ENCODE data around the gene RRM2.

The RRM2 gene

GRCh38 chr2:10125842-10126631 is 3.5 kb downstream of the RRM2 start:
- Histone ChIP-seq H3K4me2 (ENCODE audit: low read depth, low read length) (peak overlapping the region; percentile 85; the same call in 1 of the 2 replicates), H3K27me3 (replicated peaks; ENCODE audit: insufficient read depth, low read length) (no peaks in the 10 kb centered on the region), H3K79me2 (ENCODE audit: low read length) (peaks cover 91% of the 10 kb centered on the region), H3K36me3 (replicated peaks; ENCODE audit: insufficient read depth, low read length) (peaks cover 9% of the 10 kb centered on the region; the same call in 1 of the 2 replicates), H4K20me1 (ENCODE audit: insufficient read depth, low read length) (peaks cover 5% of the 10 kb centered on the region; the same call in 1 of the 2 replicates), H3K4me1 (ENCODE audit: low read length) (peaks cover 15% of the 10 kb centered on the region), H3K4me3 (ENCODE audit: low read length) (0 out of 2 replicates have a peak overlapping the region, but pooled peaks have one; percentile 77), H2AFZ (ENCODE audit: low read length) (no peak overlapping the region), H3K9ac (ENCODE audit: low read length) (peak overlapping the region; percentile 6; the same call in 1 of the 2 replicates), H3F3A (ENCODE audit: insufficient read depth, low read length) (peaks cover 82% of the 10 kb centered on the region), H3K27ac (ENCODE audit: low read length) (peak overlapping the region; percentile 26; the same call in 1 of the 2 replicates), H3K9me3 (replicated peaks; ENCODE audit: insufficient read depth, low read length) (no peaks in the 10 kb centered on the region), H3K9me2 (replicated peaks; ENCODE audit: insufficient read depth, low read length) (no peaks in the 10 kb centered on the region)
- no peak for DNase-seq
- TF ChIP-seq EZH2phosphoT487 (IDR thresholded peaks at IDR 0.05; ENCODE audit: low read length) = no peak

GRCh38 chr2:10126632-10127026 is 4.1 kb downstream of the RRM2 start:
- TF ChIP-seq EZH2phosphoT487 (IDR thresholded peaks at IDR 0.05; ENCODE audit: low read length) (no peak), EZH2 (optimal IDR thresholded peaks at IDR 0.05; ENCODE audit: low read depth, low read length) (no peak)
- TF ChIP-seq, protein P1, sequence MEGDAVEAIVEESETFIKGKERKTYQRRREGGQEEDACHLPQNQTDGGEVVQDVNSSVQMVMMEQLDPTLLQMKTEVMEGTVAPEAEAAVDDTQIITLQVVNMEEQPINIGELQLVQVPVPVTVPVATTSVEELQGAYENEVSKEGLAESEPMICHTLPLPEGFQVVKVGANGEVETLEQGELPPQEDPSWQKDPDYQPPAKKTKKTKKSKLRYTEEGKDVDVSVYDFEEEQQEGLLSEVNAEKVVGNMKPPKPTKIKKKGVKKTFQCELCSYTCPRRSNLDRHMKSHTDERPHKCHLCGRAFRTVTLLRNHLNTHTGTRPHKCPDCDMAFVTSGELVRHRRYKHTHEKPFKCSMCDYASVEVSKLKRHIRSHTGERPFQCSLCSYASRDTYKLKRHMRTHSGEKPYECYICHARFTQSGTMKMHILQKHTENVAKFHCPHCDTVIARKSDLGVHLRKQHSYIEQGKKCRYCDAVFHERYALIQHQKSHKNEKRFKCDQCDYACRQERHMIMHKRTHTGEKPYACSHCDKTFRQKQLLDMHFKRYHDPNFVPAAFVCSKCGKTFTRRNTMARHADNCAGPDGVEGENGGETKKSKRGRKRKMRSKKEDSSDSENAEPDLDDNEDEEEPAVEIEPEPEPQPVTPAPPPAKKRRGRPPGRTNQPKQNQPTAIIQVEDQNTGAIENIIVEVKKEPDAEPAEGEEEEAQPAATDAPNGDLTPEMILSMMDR (IDR thresholded peaks at IDR 0.05; ENCODE audit: low read length) = no peak
- Histone ChIP-seq H3K9me2 (replicated peaks; ENCODE audit: insufficient read depth, low read length) (no peaks in the 10 kb centered on the region), H3K4me3 (ENCODE audit: low read length) (no peak overlapping the region), H3K9ac (ENCODE audit: low read length) (no peak overlapping the region), H3K4me1 (ENCODE audit: low read length) (peaks cover 15% of the 10 kb centered on the region), H4K20me1 (ENCODE audit: insufficient read depth, low read length) (peaks cover 5% of the 10 kb centered on the region; the same call in 1 of the 2 replicates), H3F3A (ENCODE audit: insufficient read depth, low read length) (peaks cover 80% of the 10 kb centered on the region), H3K79me2 (ENCODE audit: low read length) (peaks cover 85% of the 10 kb centered on the region), H3K27me3 (replicated peaks; ENCODE audit: insufficient read depth, low read length) (no peaks in the 10 kb centered on the region), H3K9me3 (replicated peaks; ENCODE audit: insufficient read depth, low read length) (no peaks in the 10 kb centered on the region), H2AFZ (ENCODE audit: low read length) (no peak overlapping the region), H3K27ac (ENCODE audit: low read length) (no peak overlapping the region; the same call in 1 of the 2 replicates), H3K4me2 (ENCODE audit: low read depth, low read length) (peak overlapping the region; percentile 36; the same call in 1 of the 2 replicates), H3K36me3 (replicated peaks; ENCODE audit: insufficient read depth, low read length) (peaks cover 9% of the 10 kb centered on the region; the same call in 1 of the 2 replicates)
- no peak for DNase-seq

- no peaks in the 10 kb centered on the region for H3K9me2 ChIP-seq (replicated peaks; ENCODE audit: insufficient read depth, low read length)
- no peak overlapping the region for H3K4me3 ChIP-seq (ENCODE audit: low read length)
- H2AFZ ChIP-seq (ENCODE audit: low read length) = no peak overlapping the region
- H3K4me1 ChIP-seq (ENCODE audit: low read length) = peaks cover 15% of the 10 kb centered on the region
- H3K9me3 ChIP-seq (replicated peaks; ENCODE audit: insufficient read depth, low read length) = no peaks in the 10 kb centered on the region
- peak overlapping the region; percentile 33; the same call in 1 of the 2 replicates for H3K4me2 ChIP-seq (ENCODE audit: low read depth, low read length)
- TF ChIP-seq EZH2 (optimal IDR thresholded peaks at IDR 0.05; ENCODE audit: low read depth, low read length) (no peak), EZH2phosphoT487 (IDR thresholded peaks at IDR 0.05; ENCODE audit: low read length) (no peak)
- TF ChIP-seq, protein P1 (IDR thresholded peaks at IDR 0.05; ENCODE audit: low read length) = no peak
- no peaks in the 10 kb centered on the region for H3K27me3 ChIP-seq (replicated peaks; ENCODE audit: insufficient read depth, low read length)
- H3K9ac ChIP-seq (ENCODE audit: low read length) = no peak overlapping the region
- H3K36me3 ChIP-seq (replicated peaks; ENCODE audit: insufficient read depth, low read length) = peaks cover 9% of the 10 kb centered on the region; the same call in 1 of the 2 replicates
- peaks cover 72% of the 10 kb centered on the region for H3K79me2 ChIP-seq (ENCODE audit: low read length)
- H3F3A ChIP-seq (ENCODE audit: insufficient read depth, low read length) = peaks cover 93% of the 10 kb centered on the region
- peaks cover 5% of the 10 kb centered on the region; the same call in 1 of the 2 replicates for H4K20me1 ChIP-seq (ENCODE audit: insufficient read depth, low read length)
- H3K27ac ChIP-seq (ENCODE audit: low read length) = peak overlapping the region; percentile 20; the same call in 1 of the 2 replicates
- no peak for DNase-seq
Measured at GRCh38 chr2:10128420-10128819, 5.9 kb downstream of the RRM2 start.

Measured in MM.1S (cell line).